HEK293 (cell line): Measurements from ENCODE around the gene ARHGAP30.

ENCODE experiments used
- FEZF1 ChIP-seq: fragments of 450-650 bp; formaldehyde crosslinking; IDR thresholded peaks from 2 replicates; pipeline ENCODE4 v1.5.1; 2016; ENCODE audit warnings: missing biosample characterization, missing genetic modification characterization
- MZF1 ChIP-seq: fragments of 450-650 bp; formaldehyde crosslinking; IDR thresholded peaks from 2 replicates; pipeline ENCODE4 v1.5.1; 2017; ENCODE audit warnings: missing biosample characterization, missing genetic modification characterization, borderline replicate concordance
- PRDM6 ChIP-seq: fragments of 450-650 bp; formaldehyde crosslinking; IDR thresholded peaks from 2 replicates; pipeline ENCODE4 v1.5.1; 2017; ENCODE audit warnings: missing biosample characterization, missing genetic modification characterization
- RBAK ChIP-seq: fragments of 450-650 bp; formaldehyde crosslinking; IDR thresholded peaks from 2 replicates; pipeline ENCODE4 v1.5.1; 2016; ENCODE audit warnings: missing biosample characterization, missing genetic modification characterization
- SP3 ChIP-seq: fragments of 450-650 bp; formaldehyde crosslinking; IDR thresholded peaks from 2 replicates; pipeline ENCODE4 v1.5.1; 2016; ENCODE audit warnings: missing biosample characterization, missing genetic modification characterization
- SP7 ChIP-seq: fragments of 450-650 bp; formaldehyde crosslinking; IDR thresholded peaks from 2 replicates; pipeline ENCODE4 v1.5.1; 2016; ENCODE audit warnings: missing biosample characterization, missing genetic modification characterization
- YY1 ChIP-seq: fragments of 450-650 bp; formaldehyde crosslinking; IDR thresholded peaks from 2 replicates; pipeline ENCODE4 v1.5.1; 2018; ENCODE audit warnings: missing biosample characterization, missing genetic modification characterization
- YY2 ChIP-seq: fragments of 450-650 bp; formaldehyde crosslinking; IDR thresholded peaks from 2 replicates; pipeline ENCODE4 v1.5.1; 2016; ENCODE audit warnings: missing biosample characterization, missing genetic modification characterization
- ZBTB8A ChIP-seq: fragments of 450-650 bp; formaldehyde crosslinking; IDR thresholded peaks from 2 replicates; pipeline ENCODE4 v1.5.1; 2016; ENCODE audit warnings: missing biosample characterization, missing genetic modification characterization
- ZFHX2 ChIP-seq: fragments of 450-650 bp; formaldehyde crosslinking; conservative IDR thresholded peaks from 2 replicates; pipeline ENCODE4 v1.5.1; 2016; ENCODE audit warnings: missing biosample characterization, missing genetic modification characterization
- ZNF148 ChIP-seq: fragments of 450-650 bp; formaldehyde crosslinking; IDR thresholded peaks from 2 replicates; pipeline ENCODE4 v1.5.0; 2017; ENCODE audit warnings: missing biosample characterization, missing genetic modification characterization, borderline replicate concordance
- ZNF311 ChIP-seq: fragments of 450-650 bp; formaldehyde crosslinking; IDR thresholded peaks from 2 replicates; pipeline ENCODE4 v1.5.1; 2017; ENCODE audit warnings: missing biosample characterization, missing genetic modification characterization, borderline replicate concordance
- ZNF324 ChIP-seq: fragments of 450-650 bp; formaldehyde crosslinking; IDR thresholded peaks from 2 replicates; pipeline ENCODE4 v1.5.1; 2016; ENCODE audit warnings: missing biosample characterization, missing genetic modification characterization
- ZNF335 ChIP-seq: fragments of 450-650 bp; formaldehyde crosslinking; conservative IDR thresholded peaks from 2 replicates; pipeline ENCODE4 v1.5.1; 2016; ENCODE audit warnings: missing biosample characterization, missing genetic modification characterization
- ZNF366 ChIP-seq: fragments of 450-650 bp; formaldehyde crosslinking; conservative IDR thresholded peaks from 2 replicates; pipeline ENCODE4 v1.5.1; 2016; ENCODE audit warnings: missing biosample characterization, missing genetic modification characterization
- ZNF37A ChIP-seq: fragments of 450-650 bp; IDR thresholded peaks from 2 replicates; pipeline ENCODE4 v1.5.1; 2018; ENCODE audit warnings: missing biosample characterization, missing genetic modification characterization
- ZNF394 ChIP-seq: fragments of 450-650 bp; formaldehyde crosslinking; IDR thresholded peaks from 2 replicates; pipeline ENCODE4 v1.5.1; 2016; ENCODE audit warnings: missing biosample characterization, missing genetic modification characterization, mild to moderate bottlenecking, moderate library complexity, borderline replicate concordance
- ZNF426 ChIP-seq: fragments of 450-650 bp; formaldehyde crosslinking; IDR thresholded peaks from 2 replicates; pipeline ENCODE4 v1.5.1; 2017; ENCODE audit warnings: missing biosample characterization, missing genetic modification characterization, mild to moderate bottlenecking, inconsistent platforms, moderate library complexity
- ZNF488 ChIP-seq: fragments of 450-650 bp; formaldehyde crosslinking; IDR thresholded peaks from 2 replicates; pipeline ENCODE4 v1.5.1; 2016; ENCODE audit warnings: missing biosample characterization, missing genetic modification characterization
- ZNF530 ChIP-seq: fragments of 450-650 bp; formaldehyde crosslinking; IDR thresholded peaks from 2 replicates; pipeline ENCODE4 v1.5.1; 2016; ENCODE audit warnings: low read depth, missing biosample characterization, missing genetic modification characterization
- ZNF558 ChIP-seq: fragments of 450-650 bp; formaldehyde crosslinking; IDR thresholded peaks from 2 replicates; pipeline ENCODE4 v1.5.1; 2016; ENCODE audit warnings: missing biosample characterization, missing genetic modification characterization
- ZNF561 ChIP-seq: fragments of 450-650 bp; IDR thresholded peaks from 2 replicates; pipeline ENCODE4 v1.5.1; 2018; ENCODE audit warnings: missing biosample characterization, missing genetic modification characterization, borderline replicate concordance
- ZNF624 ChIP-seq: fragments of 450-650 bp; formaldehyde crosslinking; IDR thresholded peaks from 2 replicates; pipeline ENCODE4 v1.5.1; 2017; ENCODE audit warnings: missing biosample characterization, missing genetic modification characterization
- ZNF692 ChIP-seq: fragments of 450-650 bp; formaldehyde crosslinking; IDR thresholded peaks from 2 replicates; pipeline ENCODE4 v1.5.1; 2016; ENCODE audit warnings: missing biosample characterization, missing genetic modification characterization
- ZNF707 ChIP-seq: fragments of 450-650 bp; formaldehyde crosslinking; IDR thresholded peaks from 2 replicates; pipeline ENCODE4 v1.5.1; 2016; ENCODE audit warnings: missing biosample characterization, missing genetic modification characterization
- ZNF747 ChIP-seq: fragments of 450-650 bp; formaldehyde crosslinking; IDR thresholded peaks from 2 replicates; pipeline ENCODE4 v1.5.1; 2016; ENCODE audit warnings: missing biosample characterization, missing genetic modification characterization
- ZNF776 ChIP-seq: fragments of 450-650 bp; formaldehyde crosslinking; IDR thresholded peaks from 2 replicates; pipeline ENCODE4 v1.5.0; 2017; ENCODE audit warnings: missing biosample characterization, missing genetic modification characterization, borderline replicate concordance
- ZNF777 ChIP-seq: fragments of 450-650 bp; formaldehyde crosslinking; IDR thresholded peaks from 2 replicates; pipeline ENCODE4 v1.5.1; 2017; ENCODE audit warnings: missing biosample characterization, missing genetic modification characterization, borderline replicate concordance
- ZSCAN30 ChIP-seq: fragments of 450-650 bp; IDR thresholded peaks from 2 replicates; pipeline ENCODE4 v1.5.1; 2018; ENCODE audit warnings: missing biosample characterization, mild to moderate bottlenecking, missing genetic modification characterization, moderate library complexity
- TF ChIP-seq, protein P1 (sequence below): fragments of 450-650 bp; formaldehyde crosslinking; IDR thresholded peaks from 2 replicates; pipeline ENCODE4 v1.5.1; 2016; ENCODE audit warnings: missing biosample characterization, missing genetic modification characterization

Gene ARHGAP30

GRCh38 chr1:161045736-161046604, 23.7 kb downstream of the ARHGAP30 start, which contains the start of gene USF1 (continued):
- TF ChIP-seq ZSCAN30 (tag by site-specific recombination): no peak
- no peak for TF ChIP-seq ZNF624 (tag by site-specific recombination)
- TF ChIP-seq ZNF488 (tag by site-specific recombination): no peak
- no peak for TF ChIP-seq ZFHX2 (tag by site-specific recombination)
- TF ChIP-seq YY2 (tag by site-specific recombination): peak; percentile 93
- no peak for TF ChIP-seq RBAK (tag by site-specific recombination)
- TF ChIP-seq ZNF426 (tag by site-specific recombination): no peak
- TF ChIP-seq SP7 (tag by site-specific recombination): peak; percentile 46; the same call in 1 of the 2 replicates
- peak; percentile 78 for TF ChIP-seq ZBTB8A (tag by site-specific recombination)
- TF ChIP-seq ZNF558 (tag by site-specific recombination): 0 out of 2 replicates have a peak, but pooled peaks have one; percentile 19
- peak; percentile 29; the same call in 1 of the 2 replicates for TF ChIP-seq ZNF692 (tag by site-specific recombination)
- TF ChIP-seq ZNF148 (tag by site-specific recombination): no peak
- TF ChIP-seq ZNF530 (tag by site-specific recombination): no peak
- peak; percentile 14; the same call in 1 of the 2 replicates for TF ChIP-seq ZNF561 (tag by site-specific recombination)
- TF ChIP-seq ZNF777: peak; percentile 91; the same call in 1 of the 2 replicates
- peak; percentile 21; the same call in 1 of the 2 replicates for TF ChIP-seq ZNF394
- TF ChIP-seq, protein P1, sequence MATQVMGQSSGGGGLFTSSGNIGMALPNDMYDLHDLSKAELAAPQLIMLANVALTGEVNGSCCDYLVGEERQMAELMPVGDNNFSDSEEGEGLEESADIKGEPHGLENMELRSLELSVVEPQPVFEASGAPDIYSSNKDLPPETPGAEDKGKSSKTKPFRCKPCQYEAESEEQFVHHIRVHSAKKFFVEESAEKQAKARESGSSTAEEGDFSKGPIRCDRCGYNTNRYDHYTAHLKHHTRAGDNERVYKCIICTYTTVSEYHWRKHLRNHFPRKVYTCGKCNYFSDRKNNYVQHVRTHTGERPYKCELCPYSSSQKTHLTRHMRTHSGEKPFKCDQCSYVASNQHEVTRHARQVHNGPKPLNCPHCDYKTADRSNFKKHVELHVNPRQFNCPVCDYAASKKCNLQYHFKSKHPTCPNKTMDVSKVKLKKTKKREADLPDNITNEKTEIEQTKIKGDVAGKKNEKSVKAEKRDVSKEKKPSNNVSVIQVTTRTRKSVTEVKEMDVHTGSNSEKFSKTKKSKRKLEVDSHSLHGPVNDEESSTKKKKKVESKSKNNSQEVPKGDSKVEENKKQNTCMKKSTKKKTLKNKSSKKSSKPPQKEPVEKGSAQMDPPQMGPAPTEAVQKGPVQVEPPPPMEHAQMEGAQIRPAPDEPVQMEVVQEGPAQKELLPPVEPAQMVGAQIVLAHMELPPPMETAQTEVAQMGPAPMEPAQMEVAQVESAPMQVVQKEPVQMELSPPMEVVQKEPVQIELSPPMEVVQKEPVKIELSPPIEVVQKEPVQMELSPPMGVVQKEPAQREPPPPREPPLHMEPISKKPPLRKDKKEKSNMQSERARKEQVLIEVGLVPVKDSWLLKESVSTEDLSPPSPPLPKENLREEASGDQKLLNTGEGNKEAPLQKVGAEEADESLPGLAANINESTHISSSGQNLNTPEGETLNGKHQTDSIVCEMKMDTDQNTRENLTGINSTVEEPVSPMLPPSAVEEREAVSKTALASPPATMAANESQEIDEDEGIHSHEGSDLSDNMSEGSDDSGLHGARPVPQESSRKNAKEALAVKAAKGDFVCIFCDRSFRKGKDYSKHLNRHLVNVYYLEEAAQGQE (tag by site-specific recombination): no peak; the same call in 1 of the 2 replicates
- 0 out of 2 replicates have a peak, but pooled peaks have one; percentile 27 for TF ChIP-seq MZF1 (tag by site-specific recombination)
- 0 out of 2 replicates have a peak, but pooled peaks have one; percentile 23 for TF ChIP-seq ZNF366 (tag by site-specific recombination)
- TF ChIP-seq ZNF37A (tag by site-specific recombination): no peak
- TF ChIP-seq ZNF776 (tag by site-specific recombination): no peak
- TF ChIP-seq FEZF1 (tag by site-specific recombination): peak; percentile 64
- peak; percentile 98 for TF ChIP-seq YY1
- peak; percentile 63 for TF ChIP-seq ZNF335
- TF ChIP-seq ZNF311 (tag by site-specific recombination): no peak
- TF ChIP-seq PRDM6: no peak
- peak; percentile 84 for TF ChIP-seq ZNF324 (tag by site-specific recombination)
- TF ChIP-seq ZNF747 (tag by site-specific recombination): no peak
- TF ChIP-seq SP3 (tag by site-specific recombination): peak; percentile 97
- no peak for TF ChIP-seq ZNF707 (tag by site-specific recombination)
